Measurements from ENCODE around the gene UBALD2.

- TF ChIP-seq CTCF (IDR thresholded peaks at IDR 0.05), result no peak
- TF ChIP-seq POLR2A (IDR thresholded peaks at IDR 0.05), result no peak
These were observed 28.5 kb upstream of the UBALD2 start for GRCh38 chr17:76236603-76237002.

Data from Peyer's patch (tissue), 4 donors.